Stimulated activated CD4-positive, alpha-beta T cell treated with anti-CD3 and anti-CD28 coated beads, Interleukin-12 subunit alpha, Interleukin-12 subunit beta, amount 100 ng/mL, for 24 hours (primary cell): ENCODE results near the gene MMP23B.
A peak's percentile ranks its signal among the peaks of the same experiment; 100 is the strongest.
"Not testable (repeated sequence)": the region's sequence is repeated elsewhere in the genome, so short reads cannot be mapped to it uniquely, and the experiment has no call there.

Experiments used
- DNase-seq, 2 experiments: peaks; one replicate each; pipeline ENCODE4 v3.0.0-alpha.2; 2020; ENCODE audit warnings: low read depth in 2 of 2

MMP23B gene

DNA sequence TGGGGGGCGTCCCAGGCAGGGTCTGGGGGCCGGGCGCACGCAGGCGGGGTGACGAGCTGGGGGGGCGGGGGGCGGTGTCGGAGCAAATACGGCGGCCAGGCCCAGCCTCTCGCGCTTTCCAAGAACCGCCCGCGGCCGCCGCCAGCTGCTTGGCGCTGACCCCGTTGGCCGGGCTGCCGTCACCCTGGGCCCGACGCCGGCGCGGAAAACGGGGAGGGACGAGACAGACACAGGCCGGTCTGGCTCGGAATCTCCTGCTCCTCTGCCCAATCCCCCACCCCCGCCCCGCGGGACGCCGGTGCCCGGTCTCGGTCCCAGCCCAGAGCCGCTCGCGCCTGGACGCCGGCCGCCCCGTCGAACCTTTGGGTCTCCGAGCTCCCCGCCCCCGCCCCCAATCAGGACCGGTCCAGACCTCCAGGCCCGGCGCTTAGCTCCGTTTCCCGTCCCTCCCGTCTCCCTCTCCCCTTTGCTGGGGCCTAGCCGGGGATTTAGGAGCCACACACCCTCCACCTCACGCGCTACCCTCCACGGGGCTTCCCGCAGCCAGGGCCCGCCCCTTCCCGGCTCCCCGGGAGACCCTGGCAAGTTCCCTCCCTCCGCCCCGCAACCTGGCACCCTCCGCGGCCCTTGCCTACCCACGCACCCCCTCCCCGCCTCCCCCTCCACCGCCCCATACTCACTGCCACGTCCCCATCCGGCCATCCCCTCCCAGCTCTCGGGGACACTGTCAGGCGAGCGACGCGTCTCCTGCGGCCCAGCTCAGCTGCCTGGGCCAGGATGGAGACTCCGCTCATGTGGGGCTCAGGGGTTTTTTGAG, 800 bp upstream of the MMP23B start:
- DNase-seq = no peak

DNA sequence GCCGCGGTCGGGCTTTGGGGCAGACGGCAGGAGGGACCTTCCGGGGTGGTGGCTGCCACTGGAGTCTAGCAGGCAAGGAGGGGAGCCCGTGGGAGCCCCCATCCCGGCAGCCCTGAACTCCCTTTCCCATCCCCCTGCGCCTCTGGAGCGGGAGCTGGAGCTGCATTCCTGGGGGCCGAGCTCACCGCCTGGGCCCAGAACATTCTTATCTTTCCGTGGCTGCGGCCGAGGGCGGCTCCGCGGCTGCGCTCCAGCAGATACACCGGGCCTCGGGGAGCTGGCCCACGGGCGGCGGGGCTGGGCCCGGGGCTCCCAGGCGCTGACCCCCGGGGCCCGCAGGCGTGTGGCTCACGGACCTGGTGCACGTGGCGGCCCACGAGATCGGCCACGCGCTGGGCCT, 1.4 kb downstream of the MMP23B start:
- not testable (repeated sequence) for DNase-seq

DNA sequence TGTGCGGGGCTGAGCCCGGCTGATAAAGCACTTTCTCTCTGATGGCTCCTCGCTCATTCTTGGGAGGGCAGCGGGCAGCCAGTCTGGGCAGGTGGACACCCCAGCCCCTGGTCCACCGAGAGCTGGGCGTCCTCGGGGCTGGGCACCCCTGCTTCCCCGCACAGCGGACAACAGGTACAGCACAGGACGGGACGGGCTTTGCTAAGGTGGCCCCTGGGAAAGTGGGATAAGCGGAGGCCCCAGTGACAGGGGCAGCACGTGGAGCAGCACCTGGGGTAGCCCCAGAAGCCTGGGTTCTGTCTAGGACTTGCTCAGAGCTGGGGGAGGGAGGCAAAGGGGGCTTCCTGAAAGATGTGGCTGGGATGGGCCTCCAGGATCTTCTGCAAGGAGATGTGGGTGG, 2.6 kb downstream of the MMP23B start:
- not testable (repeated sequence) for DNase-seq

GRCh38 chr1:1636621-1637478, 4.9 kb downstream of the MMP23B start:
- DNase-seq = not testable (repeated sequence)

DNA sequence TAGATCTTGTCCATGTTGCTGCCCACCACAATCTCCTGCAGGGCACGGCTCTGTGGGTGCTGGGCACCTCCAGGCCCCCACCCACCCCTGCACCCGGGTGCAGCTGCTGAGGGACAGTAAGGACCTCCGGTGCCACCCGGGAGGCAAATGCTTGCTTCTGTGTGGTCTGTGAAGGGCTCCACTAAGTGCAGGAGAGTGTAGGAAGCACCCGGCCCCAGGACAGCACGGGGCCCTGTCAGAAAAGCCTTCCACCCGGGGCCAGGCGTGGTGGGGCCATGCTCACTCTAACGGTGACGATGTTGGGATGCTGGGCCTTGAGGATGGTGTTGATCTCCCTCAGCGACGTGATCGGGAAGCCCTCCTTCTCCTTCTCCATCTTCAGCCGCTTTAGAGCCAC, 5.5 kb downstream of the MMP23B start:
- not testable (repeated sequence) for DNase-seq

GRCh38 chr1:1638528-1638927, 6.6 kb downstream of the MMP23B start:
- DNase-seq = not testable (repeated sequence)

GRCh38 chr1:1639368-1639767, 7.4 kb downstream of the MMP23B start:
- not testable (repeated sequence) for DNase-seq

DNA sequence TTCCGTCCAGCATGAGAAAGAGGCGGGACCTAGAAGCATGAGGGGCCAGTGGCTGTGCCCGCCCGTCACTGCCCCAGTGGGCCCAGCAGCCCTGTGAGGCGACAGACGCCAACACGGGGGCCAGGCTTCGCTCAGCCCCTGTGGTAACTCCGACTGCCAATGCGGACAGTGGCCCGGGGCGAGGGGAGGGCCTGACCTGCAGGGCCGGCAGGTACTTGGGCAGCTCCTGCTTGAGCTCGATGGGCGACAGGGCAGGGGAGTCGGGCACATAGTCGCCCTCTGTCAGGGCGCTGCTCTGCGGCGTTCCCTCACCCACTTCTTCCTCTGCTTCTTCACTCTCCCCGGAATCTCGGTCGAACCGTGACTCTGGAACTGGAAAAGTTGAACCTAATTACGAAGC, 8.1 kb downstream of the MMP23B start:
- DNase-seq = not testable (repeated sequence)

- not testable (repeated sequence) for DNase-seq
These were observed 8.9 kb downstream of the MMP23B start for GRCh38 chr1:1640711-1641461.

GRCh38 chr1:1646326-1646725, 14.4 kb downstream of the MMP23B start:
- not testable (repeated sequence) for DNase-seq

- not testable (repeated sequence) for DNase-seq
These were observed 15.7 kb downstream of the MMP23B start for GRCh38 chr1:1647567-1648241.

DNA sequence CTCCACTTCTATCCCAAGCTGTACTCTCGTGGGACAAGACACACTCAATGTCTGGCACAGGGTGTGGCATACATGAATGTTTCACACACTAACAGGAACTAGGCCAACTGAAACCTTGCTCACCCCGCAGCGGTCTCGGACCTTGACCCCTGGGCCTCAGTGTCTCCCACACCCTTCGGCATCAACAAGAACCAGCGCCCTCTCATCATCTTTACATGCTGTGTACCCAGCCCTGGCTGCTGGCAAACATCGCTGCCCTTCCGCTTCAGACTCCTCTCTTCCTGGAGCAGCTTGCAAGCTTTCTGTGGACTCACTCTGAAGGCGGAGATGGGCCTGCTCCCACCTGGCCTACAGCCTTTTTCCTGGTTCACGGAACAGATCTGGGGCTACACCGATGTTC, 16.3 kb downstream of the MMP23B start:
- DNase-seq = not testable (repeated sequence)

DNA sequence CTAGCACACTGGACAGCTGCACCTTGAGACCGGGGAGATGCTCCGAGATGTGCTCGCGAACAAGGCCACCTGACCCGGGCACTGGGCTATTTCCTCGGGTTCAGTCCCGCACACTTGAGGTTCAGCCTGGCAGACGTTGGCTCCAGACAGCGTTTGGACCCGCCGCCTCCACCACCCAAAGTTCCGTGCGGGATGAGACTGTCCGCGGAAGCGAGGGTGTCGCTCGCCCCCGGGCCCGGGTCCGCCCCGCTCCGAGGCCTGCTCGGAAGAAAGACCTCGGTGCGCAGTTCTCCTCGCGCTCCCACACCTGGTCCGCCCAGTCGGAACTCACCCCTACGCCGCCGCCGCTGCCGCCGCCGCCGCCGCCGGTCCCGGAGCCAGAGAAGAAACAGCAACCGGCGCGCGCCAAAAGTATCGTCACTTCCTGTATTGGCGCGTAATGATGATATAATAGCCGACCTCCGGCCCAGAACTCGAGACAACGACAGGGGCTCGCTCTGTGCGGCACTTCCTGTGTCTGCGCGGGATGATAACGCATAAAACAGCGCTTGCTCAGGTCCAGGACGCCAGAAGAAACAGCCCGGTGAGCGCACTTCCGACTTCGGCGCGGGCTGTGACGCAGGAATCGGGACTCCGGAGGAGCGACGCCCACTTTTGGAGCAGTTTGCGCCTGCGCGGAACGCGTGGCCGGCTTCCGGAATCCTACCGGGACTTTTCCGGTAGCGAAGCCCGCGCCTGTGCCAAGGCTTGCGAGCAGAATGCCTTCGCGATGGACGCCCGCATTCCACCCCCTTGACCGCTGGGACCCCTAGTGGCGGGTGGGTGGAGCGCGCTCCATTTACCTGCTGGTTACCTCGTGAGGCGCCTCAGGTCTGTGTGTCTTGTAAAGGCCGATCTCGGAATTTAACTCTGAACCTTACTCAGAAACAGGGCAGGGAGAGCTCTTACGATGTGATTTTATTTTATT, 26.9 kb downstream of the MMP23B start, which contains the start of gene CDK11B:
Gene CDK11B, minus strand, starts transcription at position 422 of the 967 bp plus-strand sequence. CDS start 1,519 bp downstream, outside the sequence.
- peak; percentile 97 to 98 for DNase-seq

DNA sequence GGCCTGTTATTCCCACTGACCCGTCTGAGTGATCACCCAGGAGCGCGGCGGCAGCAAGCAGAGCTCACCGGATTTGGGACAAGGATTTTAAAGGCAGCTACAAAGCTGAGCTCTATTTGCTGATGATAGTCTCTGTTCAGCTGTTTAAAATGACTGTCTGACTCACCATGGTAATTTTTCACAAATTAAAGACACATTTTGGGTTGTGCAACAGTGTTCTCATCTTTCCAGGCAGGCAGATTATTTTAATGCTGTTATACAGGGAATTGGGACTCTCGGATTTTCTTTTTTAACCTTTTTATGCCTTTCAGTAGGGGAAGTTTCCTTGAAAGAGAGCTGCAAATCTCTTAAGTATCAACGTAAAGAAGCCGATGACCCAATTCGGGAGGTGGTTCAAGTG, 30.4 kb downstream of the MMP23B start:
- not testable (repeated sequence) for DNase-seq

DNA sequence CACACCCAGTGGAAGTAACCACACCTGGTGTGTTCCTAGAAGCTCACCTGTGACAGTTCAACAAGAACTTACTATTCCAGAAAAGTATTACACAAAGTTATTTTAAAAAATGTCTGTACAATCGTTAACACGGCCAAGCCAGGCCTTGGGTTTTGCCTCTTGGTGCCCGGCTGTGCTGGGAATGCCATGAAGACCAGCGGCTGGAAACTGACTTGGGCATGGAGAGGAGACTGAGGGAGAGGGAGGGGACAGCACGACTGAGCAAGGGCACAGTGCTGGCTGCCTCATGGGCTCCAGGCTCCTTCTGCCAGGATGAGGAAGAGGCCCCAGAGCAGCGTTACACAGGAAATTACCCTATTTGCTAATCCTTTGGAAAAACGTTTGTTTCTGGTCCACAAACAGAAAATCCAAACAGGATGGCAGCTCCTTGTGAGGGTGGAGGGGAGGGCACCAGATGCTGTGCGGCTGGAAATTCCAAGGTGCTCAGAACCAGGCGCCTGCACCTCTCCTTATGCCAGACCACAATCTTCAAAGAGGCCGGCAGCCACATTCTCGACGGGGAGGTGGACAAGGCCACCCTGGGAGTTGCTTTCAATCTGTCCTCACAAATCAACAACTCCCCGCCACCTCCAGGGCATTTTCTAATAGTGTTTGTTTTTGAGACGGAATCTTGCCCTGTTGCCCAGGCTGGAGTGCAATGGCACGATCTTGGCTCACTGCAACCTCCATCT, 31.0 kb downstream of the MMP23B start:
- not testable (repeated sequence) for DNase-seq

DNA sequence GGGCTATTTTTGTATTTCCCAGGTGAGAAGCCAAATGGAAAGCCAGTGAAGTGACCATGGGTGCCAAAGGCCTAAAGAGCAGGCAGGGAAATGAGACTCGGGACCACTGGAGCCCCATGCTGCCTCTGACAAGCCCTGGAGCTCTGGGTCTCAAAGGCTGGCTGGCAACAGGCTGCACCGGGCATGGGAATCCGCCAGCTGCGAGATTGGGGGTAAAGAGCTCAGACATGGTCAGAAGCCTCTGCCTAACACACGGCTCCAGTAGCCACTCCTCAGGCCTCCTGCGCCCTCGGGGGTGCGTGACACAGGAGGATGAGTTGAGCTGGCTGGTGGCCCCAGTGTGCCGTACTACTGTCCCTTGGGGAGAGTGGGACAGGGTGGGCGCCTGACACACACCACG, 32.3 kb downstream of the MMP23B start:
- DNase-seq = not testable (repeated sequence)

DNA sequence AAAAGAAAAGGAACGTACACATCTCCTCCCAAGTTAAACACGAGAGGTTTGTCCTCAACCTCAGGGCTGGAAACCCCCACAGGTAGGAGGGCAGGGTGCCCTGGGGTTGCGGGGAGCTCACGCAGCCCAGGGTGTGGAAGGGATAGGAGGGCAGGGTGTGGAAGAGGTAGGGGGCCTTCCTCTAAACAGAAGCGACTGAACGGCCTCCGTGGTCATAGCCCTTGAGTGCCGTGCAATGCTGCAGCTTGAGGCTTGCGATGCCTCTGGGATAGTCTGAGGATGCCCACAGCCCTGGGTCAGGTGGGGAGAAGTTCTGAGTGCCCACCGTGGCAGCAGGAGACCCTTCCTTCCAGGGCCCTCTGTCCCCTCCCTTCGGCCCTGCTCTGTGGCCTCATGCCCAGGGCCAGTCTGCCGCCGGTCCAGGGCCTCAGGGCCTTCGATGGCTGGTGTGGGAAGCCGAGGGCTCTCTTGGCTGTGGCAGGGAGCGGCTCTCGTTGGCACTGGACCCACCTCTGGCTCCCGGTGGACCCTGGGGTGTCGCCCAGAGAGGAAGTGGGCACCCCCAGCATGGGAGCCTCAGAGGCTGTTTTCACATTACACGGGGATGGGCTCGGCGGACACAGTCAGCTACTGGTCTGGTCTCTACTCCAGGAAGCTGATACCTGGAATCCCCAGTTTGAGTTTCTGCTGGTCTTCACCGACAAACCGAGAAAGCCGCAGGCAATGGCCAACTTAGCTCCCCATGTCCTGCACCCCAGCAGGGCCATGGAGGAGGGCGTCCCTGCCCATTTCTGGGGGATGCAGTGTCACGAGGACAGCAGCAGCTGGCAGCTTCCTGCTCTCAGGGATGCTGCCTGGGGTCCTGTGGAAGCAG, 33.2 kb downstream of the MMP23B start:
- DNase-seq = no peak

DNA sequence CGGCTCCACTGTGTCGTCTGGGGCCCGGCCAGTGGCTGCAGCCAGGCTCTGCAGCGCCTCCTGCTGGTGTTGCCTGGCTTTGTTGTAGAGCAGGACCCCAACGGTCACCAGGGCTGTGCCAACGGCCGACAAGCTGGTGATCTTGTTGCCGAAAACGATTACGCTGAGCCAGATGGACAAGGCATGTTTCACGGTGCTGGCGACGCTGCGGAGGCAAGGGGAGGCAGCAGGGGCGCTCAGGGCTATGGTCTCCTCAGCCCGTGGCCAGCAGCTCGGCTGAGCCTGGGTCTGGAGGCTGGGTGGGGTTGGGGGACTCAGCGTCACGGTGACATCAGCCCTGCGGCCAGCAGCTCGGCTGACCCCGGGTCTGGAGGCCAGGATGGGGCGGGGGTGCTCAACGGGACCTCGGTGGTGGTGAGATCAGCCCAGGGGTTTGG, 33.9 kb downstream of the MMP23B start:
- peak in 1 of 2 experiments; percentile 24 for DNase-seq
